Measurements from ENCODE around the gene PSIP1. TPM values are rescaled to one million over a fixed set of nuclear protein-coding genes. Genes with fewer than 3 reads are reported as not detected.
"Not testable (repeated sequence)": the region's sequence is repeated elsewhere in the genome, so short reads cannot be mapped to it uniquely, and the experiment has no call there.

Gene PSIP1
- 10 to 100 TPM; 43.2 to 54.1 (median 44.7) TPM for total RNA-seq

DNA sequence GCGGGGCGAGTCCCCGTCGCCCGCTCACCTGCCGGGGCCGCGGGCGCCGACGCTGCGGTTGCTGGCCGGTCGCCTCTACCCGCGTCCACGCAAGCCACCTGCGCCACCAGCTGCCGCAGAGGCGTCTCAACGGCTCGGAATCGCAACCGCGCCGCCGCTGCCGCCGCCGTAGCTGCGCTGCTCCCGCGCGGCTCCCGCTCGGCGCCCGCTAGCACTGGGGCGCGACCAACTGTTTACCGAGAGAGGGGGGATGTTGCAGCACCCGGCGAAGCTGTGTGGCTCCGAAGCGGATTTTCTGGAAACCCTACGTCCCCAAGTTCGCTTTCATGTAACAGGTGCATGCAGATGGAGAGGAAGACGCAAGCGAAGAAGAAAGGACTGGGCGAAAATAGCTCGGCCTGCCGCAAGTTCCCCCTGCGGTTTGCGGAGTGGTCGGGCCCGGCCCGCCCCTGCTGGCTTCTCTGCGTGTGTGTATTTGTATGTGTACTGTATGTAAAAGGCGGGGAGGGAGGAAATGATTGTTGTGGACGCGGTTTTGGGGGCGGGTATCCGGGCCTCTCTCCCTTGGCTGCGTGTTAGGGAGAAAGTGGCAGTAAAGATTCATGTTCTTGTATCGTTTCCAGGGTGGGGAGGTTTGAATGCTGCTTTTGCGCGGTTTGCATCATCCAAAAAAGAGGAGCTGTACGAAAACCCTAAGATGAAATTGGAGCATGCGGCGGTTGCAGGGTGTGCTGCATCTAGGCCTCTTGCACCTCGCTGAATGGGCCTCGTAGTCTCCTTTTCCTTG, at the start of gene PSIP1:
Gene PSIP1 (minus strand): TSS at position 182 of the 787 bp plus-strand sequence. CDS start 782 bp downstream, outside the sequence.
- DNase-seq (peak; percentile 75), ATAC-seq (peak; percentile 84 to 86)
- no peaks in the 10 kb centered on the region for H3K9me3 Mint-ChIP-seq
- H3K4me1 Mint-ChIP-seq (ENCODE audit: low read depth), result peaks cover 49% of the 10 kb centered on the region
- H3K36me3 Mint-ChIP-seq (ENCODE audit: insufficient read depth), result peaks cover 13% of the 10 kb centered on the region
- no peaks in the 10 kb centered on the region for H3K27me3 Mint-ChIP-seq (ENCODE audit: low read depth)
- peak within 1 kb of the TSS; percentile 91 for H3K4me3 Mint-ChIP-seq

DNA sequence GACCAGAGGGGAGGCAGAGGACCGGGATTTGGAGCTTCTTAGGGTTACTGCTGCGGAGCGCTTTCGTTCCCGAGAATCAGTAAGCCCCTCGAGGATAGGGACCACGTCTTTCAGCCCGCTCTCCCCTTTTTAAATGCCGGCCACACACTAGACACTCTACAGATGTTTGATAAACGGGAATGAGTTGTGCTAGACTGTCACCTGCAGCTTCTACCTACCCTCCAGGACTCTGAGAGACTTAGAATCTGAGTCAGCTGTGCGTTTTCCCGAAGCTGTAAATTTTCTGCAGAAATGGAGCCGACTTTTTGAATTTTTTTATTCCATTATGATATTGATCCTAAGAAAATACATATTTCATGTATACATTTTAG, 42.7 kb upstream of the PSIP1 start:
- no peak for DNase-seq
- peaks cover 9% of the 10 kb centered on the region for H3K4me1 Mint-ChIP-seq (ENCODE audit: low read depth)
- ATAC-seq, result peak; percentile 3
- no peaks in the 10 kb centered on the region for H3K27me3 Mint-ChIP-seq (ENCODE audit: low read depth)
- H3K9me3 Mint-ChIP-seq, result no peaks in the 10 kb centered on the region
- H3K36me3 Mint-ChIP-seq (ENCODE audit: insufficient read depth), result no peaks in the 10 kb centered on the region
- peak overlapping the region; percentile 89 for H3K4me3 Mint-ChIP-seq

DNA sequence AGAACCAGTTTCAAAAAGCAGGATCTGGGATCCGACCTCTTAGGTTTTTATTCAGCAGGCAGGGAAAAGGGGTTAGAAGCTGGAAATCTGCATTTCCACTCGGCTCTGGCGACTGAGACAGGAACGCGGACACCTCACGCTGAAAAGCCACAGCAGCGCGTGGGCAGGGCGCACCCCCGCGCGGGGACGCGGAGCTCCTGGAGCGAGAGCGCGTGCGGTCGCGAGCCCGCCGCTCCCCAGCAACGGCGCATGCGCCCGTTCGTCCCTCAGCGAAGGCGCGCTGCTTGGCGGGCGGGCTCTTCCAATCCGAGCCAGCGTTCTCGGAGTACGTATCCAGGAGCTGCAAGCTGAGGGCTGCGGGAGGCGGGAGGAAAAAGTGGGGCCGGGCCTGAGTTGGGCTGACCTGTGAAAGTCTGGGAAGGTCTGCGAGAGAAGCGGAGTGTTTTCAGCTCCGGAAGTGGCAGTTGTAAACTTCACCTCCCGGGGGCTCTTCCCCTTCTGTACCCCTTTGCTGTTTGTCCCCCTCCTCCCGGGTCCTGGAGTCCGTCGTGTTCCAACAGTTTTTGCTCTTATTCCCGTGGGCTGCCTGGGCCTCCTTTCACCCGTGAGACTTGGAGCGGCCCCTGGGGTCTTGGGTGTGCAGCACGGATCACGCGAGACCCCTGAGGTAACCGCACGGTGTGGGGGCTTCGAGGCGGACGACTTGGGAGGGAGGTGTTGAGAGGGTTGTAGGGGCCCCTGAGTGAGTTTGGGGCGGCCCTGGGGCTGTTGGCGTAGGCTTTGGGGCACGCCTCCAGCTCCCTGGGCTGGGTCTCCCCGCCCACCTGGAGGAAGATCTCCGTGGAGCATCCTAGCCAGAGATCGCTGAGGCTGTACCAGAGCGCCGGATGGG, 42.1 kb upstream of the PSIP1 start, which contains the start of gene CCDC171:
Gene CCDC171 (plus strand): TSS at position 408 of the 892 bp plus-strand sequence. CDS start 11,046 bp downstream, outside the sequence.
- Mint-ChIP-seq H3K9me3 (no peaks in the 10 kb centered on the region), H3K36me3 (ENCODE audit: insufficient read depth) (no peaks in the 10 kb centered on the region), H3K27me3 (ENCODE audit: low read depth) (no peaks in the 10 kb centered on the region), H3K4me1 (ENCODE audit: low read depth) (peaks cover 9% of the 10 kb centered on the region), H3K4me3 (peak within 1 kb of the TSS; percentile 89)
- ATAC-seq (peak; percentile 92 to 94), DNase-seq (peak; percentile 82)

DNA sequence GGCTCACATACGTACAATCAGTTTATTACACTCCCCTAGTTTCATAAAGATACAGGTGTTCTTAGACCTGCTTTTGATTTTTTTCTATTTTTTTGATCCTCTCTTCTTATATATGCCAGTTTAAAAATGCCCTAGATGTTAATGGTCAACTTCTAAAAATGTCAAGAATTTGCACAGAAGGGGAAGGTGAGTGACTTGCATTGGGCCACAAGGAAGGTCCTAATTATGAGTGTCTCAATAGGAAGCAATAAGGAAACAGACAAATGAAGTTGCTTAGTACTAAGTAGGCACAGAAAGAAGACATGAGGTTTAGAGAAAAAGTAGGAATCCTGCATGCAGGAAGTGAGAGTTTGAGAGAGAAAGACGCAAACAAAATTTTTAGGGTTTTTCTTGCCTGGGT, 38.8 kb upstream of the PSIP1 start:
- Mint-ChIP-seq H3K4me1 (ENCODE audit: low read depth) (peaks cover 9% of the 10 kb centered on the region), H3K4me3 (no peak overlapping the region), H3K9me3 (no peaks in the 10 kb centered on the region), H3K36me3 (ENCODE audit: insufficient read depth) (no peaks in the 10 kb centered on the region), H3K27me3 (ENCODE audit: low read depth) (peaks cover 4% of the 10 kb centered on the region)
- no peak for ATAC-seq
- DNase-seq, result no peak

DNA sequence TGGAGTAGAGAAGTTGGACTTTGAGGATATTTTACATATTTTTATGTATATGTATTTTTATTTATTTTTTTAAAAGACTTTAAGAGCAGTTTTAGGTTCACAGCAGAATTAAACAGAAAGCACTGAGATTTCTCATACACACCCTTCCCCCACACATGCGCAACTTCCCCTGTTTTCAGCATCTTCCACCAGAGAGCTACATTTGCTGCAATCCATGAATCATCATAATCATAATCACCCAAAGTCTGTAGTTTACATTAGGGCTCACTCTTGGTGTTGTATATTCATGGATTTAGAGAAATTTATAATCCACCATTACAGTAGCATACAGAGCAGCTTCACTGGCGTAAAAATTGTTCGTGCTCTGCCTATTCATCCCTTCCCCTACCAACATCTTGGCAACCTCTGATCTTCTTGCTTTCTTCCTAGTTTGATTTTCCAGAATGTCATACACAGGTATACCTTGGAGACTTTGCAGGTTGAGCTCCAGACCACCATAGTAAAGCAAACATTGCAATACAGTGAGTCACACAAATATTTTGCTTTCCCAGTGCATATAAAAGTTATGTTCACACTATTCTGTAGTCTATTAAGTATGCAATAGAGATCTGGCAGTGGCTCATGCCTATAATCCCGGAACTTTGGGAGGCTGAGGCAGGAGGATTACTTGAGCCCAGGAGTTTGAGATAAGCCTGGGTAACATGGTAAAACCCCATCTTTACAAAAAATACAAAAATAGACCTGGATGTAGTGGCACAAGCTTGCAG, 32.5 kb upstream of the PSIP1 start:
- H3K4me1 Mint-ChIP-seq (ENCODE audit: low read depth), result no peaks in the 10 kb centered on the region
- ATAC-seq (no peak), DNase-seq (no peak)
- H3K4me3 Mint-ChIP-seq, result no peak overlapping the region
- H3K9me3 Mint-ChIP-seq, result no peaks in the 10 kb centered on the region
- no peaks in the 10 kb centered on the region for H3K36me3 Mint-ChIP-seq (ENCODE audit: insufficient read depth)
- H3K27me3 Mint-ChIP-seq (ENCODE audit: low read depth), result peaks cover 8% of the 10 kb centered on the region

DNA sequence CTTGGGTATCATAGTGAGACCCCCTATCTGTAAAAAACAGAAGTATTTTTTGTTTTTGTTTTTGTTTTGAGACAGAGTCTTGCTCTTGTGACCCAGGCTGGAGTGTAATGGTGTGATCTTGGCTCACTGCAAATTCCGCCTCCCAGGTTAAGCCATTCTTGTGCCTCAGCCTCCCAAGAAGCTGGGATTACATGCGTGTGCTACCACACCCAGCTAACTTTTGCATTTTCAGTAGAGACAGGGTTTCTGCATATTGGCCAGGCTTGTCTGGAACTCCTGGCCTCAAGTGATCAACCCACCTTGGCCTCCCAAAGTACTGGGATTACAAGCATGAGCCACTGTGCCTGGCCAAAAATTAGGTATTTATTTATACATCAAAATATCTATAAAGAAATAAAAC, 31.9 kb upstream of the PSIP1 start:
- ATAC-seq, result no peak
- Mint-ChIP-seq H3K4me1 (ENCODE audit: low read depth) (no peaks in the 10 kb centered on the region), H3K27me3 (ENCODE audit: low read depth) (peaks cover 8% of the 10 kb centered on the region), H3K36me3 (ENCODE audit: insufficient read depth) (no peaks in the 10 kb centered on the region), H3K4me3 (no peak overlapping the region), H3K9me3 (no peaks in the 10 kb centered on the region)
- no peak for DNase-seq

DNA sequence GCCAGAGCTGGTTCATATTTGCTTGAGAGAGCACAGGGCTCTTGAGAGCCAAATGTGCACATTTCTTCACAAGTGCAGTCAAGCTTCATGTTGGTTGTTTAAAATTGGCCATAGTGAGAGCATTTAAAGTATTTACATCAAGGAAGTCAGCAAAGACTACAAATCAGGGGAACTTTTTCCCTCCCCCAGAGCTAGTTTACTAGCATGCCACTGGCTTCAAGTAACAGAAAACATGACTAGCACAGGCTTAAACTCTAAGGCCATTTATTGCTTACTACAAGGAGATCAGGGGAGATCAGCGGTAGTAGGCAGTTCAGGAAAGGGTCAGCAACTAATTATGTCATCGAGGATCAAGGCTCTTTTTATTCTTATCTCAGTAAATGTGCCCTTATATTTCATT, 31.1 kb upstream of the PSIP1 start:
- Mint-ChIP-seq H3K4me3 (no peak overlapping the region), H3K4me1 (ENCODE audit: low read depth) (no peaks in the 10 kb centered on the region), H3K36me3 (ENCODE audit: insufficient read depth) (no peaks in the 10 kb centered on the region)

DNA sequence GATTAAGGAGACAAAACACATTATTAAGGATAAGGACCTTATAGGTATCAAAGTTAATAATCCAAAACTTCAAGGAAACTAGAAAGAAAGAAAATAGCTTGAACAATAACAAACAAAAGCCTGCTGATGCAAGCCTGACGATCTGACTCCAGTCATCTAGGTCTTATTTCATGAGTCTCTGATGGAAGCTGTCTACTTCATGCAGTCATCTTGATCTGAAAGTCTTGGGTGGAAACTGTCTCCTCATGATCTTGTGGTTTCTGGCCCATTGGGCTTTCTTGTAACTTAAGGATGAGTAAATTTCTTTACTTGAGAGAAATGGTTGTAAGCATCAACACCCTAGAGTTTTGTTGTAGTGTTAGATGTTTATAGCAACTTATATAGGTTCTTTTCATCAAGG, 20.6 kb upstream of the PSIP1 start:
- DNase-seq (no peak), ATAC-seq (peak in 1 of 2 donors; percentile 48)
- Mint-ChIP-seq H3K4me3 (no peak overlapping the region), H3K4me1 (ENCODE audit: low read depth) (peaks cover 4% of the 10 kb centered on the region), H3K27me3 (ENCODE audit: low read depth) (no peaks in the 10 kb centered on the region), H3K9me3 (no peaks in the 10 kb centered on the region), H3K36me3 (ENCODE audit: insufficient read depth) (no peaks in the 10 kb centered on the region)

More for the DNA sequence above, 31.1 kb upstream of the PSIP1 start:
- DNase-seq (no peak), ATAC-seq (no peak)
- Mint-ChIP-seq H3K9me3 (no peaks in the 10 kb centered on the region), H3K27me3 (ENCODE audit: low read depth) (peaks cover 8% of the 10 kb centered on the region)

DNA sequence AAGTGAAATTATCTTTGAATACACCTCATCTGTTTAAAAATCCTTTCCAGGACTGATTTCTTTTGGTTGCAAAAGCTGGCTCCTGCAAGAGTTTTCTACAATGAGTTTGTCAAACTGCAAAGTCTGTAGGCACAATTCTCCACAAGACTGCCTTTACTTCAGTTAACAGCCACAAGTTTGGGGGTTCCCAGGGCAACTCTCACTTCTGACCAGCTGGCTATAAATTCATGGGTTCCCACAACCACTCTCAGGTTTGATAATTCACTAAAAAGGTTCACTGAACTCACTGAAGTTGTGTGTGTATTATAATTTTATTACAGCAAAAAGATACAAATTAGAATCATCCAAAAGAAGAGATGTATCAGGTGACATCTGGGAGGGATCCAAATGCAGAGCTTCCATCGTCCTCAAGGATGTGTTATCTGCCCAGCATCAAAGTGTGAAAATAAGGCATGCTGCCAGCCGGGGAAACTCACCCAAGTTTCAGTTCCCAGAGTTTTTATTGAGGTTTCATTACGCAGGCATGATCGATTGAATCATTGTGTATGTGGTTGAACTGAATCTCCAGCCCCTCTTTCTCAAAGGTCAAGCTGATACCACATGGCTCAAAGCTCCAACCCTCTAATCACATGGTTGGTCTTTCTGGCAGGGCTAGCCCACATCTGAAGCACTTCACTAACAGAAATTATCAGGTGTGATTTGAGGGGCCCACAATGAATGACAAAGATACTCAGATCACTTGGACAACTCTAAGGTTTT, 19.0 kb upstream of the PSIP1 start:
- no peak for ATAC-seq
- DNase-seq, result no peak
- H3K9me3 Mint-ChIP-seq, result no peaks in the 10 kb centered on the region
- H3K4me3 Mint-ChIP-seq, result no peak overlapping the region
- H3K4me1 Mint-ChIP-seq (ENCODE audit: low read depth), result peaks cover 4% of the 10 kb centered on the region
- no peaks in the 10 kb centered on the region for H3K27me3 Mint-ChIP-seq (ENCODE audit: low read depth)
- H3K36me3 Mint-ChIP-seq (ENCODE audit: insufficient read depth), result no peaks in the 10 kb centered on the region

DNA sequence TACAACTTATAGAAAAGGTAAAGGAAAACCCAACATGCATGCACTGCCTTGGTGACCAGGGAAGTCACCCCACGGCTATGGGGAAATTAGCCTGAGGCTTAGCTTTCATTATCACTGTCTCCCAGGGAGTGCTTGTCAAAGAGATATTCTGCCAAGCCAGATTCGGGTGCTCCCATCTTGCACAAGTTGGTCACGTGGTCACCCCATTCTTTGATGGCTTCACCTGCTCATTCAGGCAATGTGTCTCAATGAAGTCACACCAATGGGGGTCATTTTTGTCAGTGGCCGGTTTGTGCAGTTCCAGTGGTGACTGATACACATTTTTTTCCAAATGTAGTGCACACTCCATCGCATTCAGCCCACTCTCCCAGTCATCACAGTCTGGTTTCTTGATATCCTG, 16.3 kb upstream of the PSIP1 start:
- H3K4me3 Mint-ChIP-seq; H3K36me3 Mint-ChIP-seq (ENCODE audit: insufficient read depth); H3K9me3 Mint-ChIP-seq; H3K4me1 Mint-ChIP-seq (ENCODE audit: low read depth); H3K27me3 Mint-ChIP-seq (ENCODE audit: low read depth); DNase-seq; ATAC-seq: not testable (repeated sequence)

DNA sequence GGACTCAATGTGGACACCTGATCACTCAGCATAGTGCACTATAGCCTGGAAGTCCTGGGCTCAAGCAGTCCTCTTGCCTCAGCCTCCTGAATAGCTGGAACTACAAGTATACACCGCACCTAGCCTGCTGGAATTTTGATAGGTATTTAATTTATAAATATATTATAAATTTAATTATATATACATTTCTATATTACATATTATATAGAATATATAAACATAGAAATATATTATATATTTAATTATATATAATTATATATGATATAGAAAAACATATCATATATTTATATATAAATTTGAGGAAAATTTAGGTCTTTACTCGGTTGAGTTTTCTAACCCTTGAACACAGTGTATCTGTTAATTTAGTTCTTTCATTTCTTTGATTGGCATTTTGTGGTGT, 15.2 kb upstream of the PSIP1 start:
- Mint-ChIP-seq H3K36me3 (ENCODE audit: insufficient read depth) (no peaks in the 10 kb centered on the region), H3K27me3 (ENCODE audit: low read depth) (no peaks in the 10 kb centered on the region), H3K9me3 (no peaks in the 10 kb centered on the region), H3K4me3 (no peak overlapping the region), H3K4me1 (ENCODE audit: low read depth) (no peaks in the 10 kb centered on the region)
- ATAC-seq, result no peak
- no peak for DNase-seq

DNA sequence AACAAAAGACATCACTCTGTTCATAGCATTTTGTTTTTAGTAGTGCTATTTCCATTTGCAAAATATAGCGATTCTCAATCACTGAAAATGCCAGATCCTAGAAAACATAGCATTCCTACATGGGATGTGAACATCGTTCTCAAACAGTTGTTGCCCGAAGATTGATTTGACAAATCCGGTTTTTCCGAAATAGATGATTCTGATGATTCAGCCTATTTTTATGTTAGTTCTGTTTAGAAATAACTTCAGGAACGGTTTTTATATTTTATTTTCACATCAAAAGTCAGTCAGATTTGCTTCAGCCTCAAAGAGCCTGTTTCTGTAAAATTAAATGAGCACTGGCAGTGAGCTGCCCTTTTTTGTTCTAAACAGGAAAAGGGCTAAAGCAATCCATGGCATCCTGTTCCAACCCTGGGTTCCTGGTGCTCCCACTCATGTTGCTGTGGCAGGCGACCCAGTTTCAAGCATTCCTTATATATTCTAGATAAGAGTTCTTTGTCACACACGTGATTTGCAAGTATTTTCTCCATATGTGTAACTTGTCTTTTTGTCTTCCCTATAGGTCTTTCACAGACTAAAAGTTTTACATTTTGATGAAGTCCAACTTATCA, 14.2 kb upstream of the PSIP1 start:
- DNase-seq, result no peak
- no peak for ATAC-seq
- Mint-ChIP-seq H3K36me3 (ENCODE audit: insufficient read depth) (no peaks in the 10 kb centered on the region), H3K4me1 (ENCODE audit: low read depth) (no peaks in the 10 kb centered on the region), H3K9me3 (no peaks in the 10 kb centered on the region), H3K27me3 (ENCODE audit: low read depth) (no peaks in the 10 kb centered on the region), H3K4me3 (no peak overlapping the region)

DNA sequence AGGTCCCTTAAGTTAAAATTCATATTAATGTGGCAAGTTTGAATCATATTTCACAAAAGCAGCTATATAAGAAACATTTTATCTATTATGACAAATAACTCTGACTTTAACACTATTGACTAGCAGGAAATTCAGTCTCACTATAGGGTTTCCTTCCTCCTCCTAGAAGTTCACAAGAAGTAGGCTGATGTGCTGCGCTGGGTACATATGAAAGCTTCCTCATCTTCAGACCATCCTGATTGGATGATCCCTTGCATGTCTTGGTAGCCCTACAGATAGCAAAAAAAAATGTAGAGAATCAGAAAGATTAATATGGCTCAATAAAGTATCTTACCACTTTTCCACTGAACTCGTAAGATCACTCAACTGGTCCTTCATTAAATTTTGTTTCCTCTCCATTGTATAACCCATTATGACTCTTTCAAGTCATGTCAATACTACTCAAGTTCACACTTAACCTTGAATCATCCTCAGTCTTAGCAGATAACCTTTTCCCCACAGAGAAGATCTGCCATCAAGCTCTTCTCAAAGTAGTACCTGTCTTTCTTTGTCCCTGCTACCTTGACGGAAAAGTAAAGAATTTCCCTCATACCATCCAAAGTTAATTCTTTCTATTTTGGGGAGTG, 11.5 kb upstream of the PSIP1 start:
- peak in 1 of 2 donors; percentile 59 for ATAC-seq
- DNase-seq, result no peak
- no peaks in the 10 kb centered on the region for H3K9me3 Mint-ChIP-seq
- no peaks in the 10 kb centered on the region for H3K4me1 Mint-ChIP-seq (ENCODE audit: low read depth)
- no peaks in the 10 kb centered on the region for H3K36me3 Mint-ChIP-seq (ENCODE audit: insufficient read depth)
- H3K4me3 Mint-ChIP-seq, result no peak overlapping the region
- peaks cover 2% of the 10 kb centered on the region for H3K27me3 Mint-ChIP-seq (ENCODE audit: low read depth)

All from activated T-cell treated with anti-CD3 and anti-CD28 coated beads, Interleukin-2, amount 50 U/mL, for 4 hours (primary cell).